HG03103 (cell line): ENCODE results near the gene LRRC53.

Source experiments
- ATAC-seq: cut with Tn5 transposase; IDR thresholded peaks from one replicate; pipeline ENCODE4 v1.9.1; 2021; ENCODE audit warnings: low read depth; ENCODE audit not compliant: unreplicated experiment

The LRRC53 gene

DNA sequence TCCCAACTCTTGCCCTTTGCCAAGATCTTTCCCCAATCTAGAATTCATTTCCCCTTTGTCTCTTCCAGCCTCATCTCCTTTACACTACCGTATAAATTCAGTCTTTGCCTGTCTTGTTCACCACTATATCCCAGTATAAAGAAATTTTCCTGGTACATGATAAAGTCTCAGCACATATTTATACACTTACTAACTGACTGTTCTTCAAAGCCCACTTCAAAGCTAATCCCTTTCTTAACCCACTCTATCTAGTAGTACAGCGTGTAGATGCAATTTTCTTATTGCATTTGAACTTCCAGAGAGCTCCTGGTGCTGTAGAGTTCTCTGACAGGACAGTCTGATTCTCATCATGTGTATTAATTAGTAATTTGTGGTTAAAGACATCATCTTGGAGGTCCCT, 78.1 kb downstream of the LRRC53 start:
- no peak for ATAC-seq

DNA sequence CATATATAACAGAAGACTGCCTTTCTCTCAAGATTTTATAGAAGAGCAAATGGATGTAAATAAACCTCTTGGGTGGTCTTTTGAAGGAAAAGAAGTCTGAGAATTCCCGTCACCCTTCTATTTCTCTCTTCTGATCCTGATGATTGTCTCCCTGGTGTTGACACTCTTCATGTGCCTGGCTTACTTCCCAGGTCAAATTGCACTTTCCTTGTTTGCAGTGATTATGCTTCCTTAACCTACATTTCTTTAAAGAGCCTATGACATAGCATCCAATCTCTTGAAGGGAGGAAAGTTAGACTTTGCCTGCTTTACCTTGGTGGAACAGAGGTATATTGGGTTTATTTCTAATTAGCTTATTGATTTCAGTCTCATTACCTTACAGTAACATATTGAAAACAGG, 80.1 kb downstream of the LRRC53 start:
- ATAC-seq, result no peak

DNA sequence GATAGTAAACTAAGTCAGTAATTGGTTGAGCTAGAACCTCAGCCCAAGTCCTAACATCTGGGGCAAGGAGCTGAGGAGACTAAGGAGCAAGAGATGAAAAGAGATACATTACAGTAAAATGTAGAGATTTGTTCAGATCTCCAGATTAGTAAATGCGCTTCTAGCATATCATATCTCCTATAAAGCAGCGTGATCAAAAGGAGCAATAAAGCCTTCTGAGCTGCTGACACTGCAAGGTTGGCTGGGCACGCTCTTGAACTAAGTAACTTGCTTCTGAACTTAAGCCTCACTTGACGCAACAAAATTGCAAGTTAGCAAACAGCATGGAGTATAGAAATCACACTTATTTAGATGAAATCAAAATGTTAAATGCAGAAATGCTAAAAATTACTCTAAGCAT, 80.9 kb downstream of the LRRC53 start:
- no peak for ATAC-seq

DNA sequence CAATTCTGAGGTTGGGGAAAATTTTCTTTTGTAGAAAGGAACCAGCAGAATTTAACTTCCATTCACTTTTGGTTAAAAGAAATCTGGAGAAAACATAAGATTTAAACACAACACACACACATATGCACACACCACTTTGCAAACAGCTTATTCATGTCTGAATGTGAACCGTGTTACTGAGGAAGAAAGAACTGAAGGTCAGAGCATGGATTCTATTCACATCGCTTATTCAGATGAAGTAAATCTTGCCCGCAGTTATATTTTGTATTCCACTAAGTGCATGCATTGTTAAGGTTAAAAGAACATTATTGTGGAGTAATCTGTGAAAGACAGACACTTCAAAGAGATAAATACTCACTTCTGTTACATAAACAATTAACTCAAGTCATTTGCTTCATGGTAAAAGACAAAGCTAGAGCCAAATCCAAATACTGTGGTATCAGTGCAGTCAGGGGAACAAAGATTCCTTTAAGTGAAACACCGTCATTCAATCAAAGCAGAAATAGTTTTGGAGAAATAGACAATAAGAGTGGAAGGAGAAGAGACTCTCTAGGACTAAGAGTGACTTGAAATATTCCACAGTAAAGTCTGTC, 82.0 kb downstream of the LRRC53 start:
- no peak for ATAC-seq

DNA sequence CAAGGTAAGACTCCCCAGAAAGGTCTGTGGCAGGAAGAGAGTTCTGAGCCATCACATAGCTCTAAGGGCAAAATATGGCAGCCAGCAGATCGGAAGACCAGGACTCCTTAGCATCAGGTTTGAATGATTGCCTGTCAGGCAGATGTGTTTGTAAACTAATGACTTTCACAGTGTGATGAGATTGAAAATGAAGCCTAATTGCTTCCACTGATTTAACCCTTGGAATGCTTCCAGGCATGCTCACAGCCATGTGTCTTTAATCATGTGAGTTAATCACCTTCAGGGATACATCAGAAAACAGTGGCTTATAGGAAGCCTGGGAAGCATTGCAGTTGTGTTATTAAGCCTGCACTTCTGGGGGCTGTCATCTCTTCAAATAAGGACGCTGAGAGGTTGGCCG, 82.8 kb downstream of the LRRC53 start:
- ATAC-seq, result no peak

DNA sequence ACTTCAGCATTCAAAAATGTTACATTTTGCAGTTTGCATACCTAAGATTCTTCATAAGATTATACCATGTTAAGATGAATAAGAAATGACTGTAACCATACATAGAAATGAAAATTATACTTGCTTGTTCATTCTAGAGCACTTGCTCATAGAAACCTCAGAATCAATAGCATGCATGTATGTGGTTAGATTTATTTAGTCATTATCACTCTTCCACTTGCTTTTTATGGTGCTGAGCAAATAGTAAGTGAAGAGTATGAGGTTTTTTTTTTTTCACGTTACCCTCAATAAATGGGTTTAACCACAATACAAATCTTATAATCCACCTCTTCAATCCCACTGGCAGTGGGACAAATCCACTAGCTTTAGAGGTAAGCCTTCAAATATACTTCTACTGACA, 84.7 kb downstream of the LRRC53 start:
- no peak for ATAC-seq

DNA sequence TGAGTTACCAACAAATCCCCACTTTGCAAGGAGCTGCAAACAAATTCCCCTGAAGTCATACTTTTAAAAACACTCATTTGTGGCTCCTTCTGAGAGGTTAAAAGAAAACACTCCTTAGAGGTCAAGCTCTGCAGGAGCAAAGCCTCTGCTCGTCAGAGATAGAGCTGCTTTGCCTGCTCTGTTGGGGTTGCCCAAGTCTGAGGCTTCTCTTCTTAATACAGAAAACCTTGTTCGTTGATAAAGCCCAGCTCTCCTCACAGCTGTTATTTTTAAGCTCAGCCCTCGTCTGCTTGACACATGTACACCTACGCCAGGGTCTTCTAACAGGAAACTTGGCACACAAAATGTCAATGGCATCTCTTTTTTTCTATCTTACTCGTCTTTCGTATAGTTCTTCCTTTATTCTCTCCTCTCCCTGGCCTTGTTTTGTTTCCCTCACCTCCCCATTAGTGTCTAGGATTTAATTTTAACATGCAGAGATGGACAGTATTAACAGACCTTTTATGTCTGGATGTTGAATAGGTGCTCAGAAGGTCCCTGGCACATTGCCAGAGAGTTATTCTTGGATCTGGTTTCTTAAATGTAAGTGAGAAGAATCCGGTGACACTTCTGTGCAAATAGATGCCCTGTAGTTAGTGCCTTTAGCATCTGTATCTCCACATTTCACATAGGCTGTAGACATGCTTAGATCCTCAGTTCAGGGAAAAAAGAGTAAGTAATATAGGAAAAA, 86.0 kb downstream of the LRRC53 start:
- ATAC-seq, result no peak

DNA sequence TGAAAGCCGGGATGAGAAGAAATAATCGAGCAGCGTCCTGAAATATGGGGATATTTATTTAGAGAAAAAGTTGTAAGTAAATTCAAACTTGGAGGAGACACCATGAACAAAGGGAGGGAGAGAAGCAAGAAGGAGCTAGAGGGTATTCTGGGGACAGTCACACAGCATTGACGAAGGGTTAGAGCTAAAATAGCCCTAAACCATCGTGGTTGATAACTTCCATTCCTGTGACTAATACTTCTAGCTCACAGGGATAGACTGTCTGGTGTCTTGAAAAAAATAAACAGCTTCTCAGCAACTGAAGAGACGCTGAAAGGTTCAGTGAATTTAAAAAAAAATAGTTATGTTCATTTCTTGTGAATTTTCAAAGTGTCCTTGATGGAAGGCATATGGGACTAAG, 86.7 kb downstream of the LRRC53 start:
- ATAC-seq, result no peak

DNA sequence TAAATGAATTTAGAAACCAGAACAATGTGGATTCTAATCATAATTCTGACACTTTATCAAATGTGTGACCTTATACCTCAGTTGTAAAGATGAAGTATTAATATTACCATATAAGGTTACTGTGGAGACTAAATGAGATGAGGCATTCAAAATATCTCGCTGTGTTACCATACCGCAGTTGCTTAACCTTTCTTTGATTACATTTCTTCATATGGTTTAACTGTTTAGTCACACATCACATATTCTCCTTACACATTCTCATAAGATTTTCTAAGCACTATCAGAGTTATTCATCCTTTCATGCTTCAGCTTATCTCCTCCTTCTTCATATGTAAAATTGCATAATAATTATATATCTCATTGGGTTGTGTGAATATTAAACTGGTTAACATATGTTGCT, 88.9 kb downstream of the LRRC53 start:
- ATAC-seq, result no peak

DNA sequence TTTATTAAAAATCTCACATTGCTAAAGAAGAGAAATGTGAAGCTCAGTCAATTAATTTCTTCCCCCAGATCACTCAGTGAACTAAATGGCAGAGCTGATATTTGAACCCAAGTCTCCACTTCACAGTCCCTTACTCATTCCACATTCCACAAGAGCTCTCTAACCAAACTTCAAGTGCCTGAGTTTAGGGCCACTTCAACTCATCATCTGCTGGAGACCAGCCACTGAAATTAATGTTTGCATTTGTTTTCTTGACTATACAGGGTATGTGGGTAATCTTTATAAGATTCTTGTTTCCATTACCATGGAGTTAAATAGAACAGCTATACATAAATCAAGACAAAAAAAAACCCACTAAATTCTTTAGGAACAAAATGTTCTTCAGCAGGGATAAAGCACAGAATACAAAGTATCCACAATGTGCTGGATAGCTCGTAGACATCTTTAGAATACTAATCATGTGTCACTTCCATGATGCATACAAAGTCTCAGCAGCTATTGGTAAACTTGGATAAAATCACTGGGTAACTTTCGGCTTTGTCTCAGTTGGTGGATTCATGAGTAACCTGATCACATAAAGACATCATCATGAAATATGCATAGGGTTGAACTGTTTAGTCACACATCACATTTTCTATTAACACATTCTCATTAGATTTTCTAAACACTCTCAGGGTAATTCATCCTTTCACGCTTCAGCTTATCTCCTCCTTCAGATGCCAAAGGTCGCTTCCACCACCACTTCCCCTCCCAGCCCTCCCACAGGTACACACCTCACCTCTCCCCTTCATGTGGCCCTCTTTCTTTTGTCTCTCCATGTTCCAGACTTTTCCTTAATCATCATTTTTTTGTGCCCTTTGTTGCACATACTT, 89.8 kb downstream of the LRRC53 start:
- ATAC-seq, result no peak

DNA sequence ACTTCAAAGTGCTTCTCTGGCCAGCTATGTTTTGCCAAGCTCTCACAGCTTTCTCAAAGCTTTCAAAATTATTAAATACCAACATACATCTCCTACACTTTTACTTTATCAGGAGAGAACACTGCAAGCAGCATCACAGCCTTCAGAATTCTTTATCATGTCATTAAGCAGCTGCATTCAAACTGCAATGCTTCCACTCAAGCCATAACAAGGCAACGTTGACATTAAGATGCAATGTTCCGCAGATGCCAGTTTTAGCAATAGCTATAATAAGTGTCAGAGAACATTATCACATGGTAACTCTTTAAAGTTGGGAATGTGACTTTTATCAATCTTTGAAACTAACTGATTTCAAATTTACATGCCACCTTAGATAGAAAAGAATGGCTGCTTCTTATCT, 91.9 kb downstream of the LRRC53 start:
- ATAC-seq, result no peak
